Measurements from ENCODE around the gene TMEM126B. TPM values are rescaled to one million over a fixed set of nuclear protein-coding genes. Genes with fewer than 3 reads are reported as not detected.

Gene TMEM126B
- 437 and 497 TPM in 2 replicates for polyA plus RNA-seq

GRCh38 chr11:85627998-85628770, at the start of gene TMEM126B:
TMEM126B (plus strand) TSS chr11:85628593; CDS start chr11:85628608, 15 bp downstream.

GRCh38 chr11:85627332-85627997, 928 bp upstream of the TMEM126B start, which contains the start of gene DLG2:
DLG2 (minus strand) TSS chr11:85627344.

GRCh38 chr11:85647604-85648299, 19.4 kb downstream of the TMEM126B start, which contains the start of gene TMEM126A:
TMEM126A (plus strand) TSS chr11:85647967; CDS start chr11:85650256, 2,289 bp downstream.

GRCh38 chr11:85664615-85665481, 36.5 kb downstream of the TMEM126B start, which contains the start of gene CREBZF:
CREBZF (minus strand) TSS chr11:85665129; CDS start chr11:85664875, 254 bp downstream.

GRCh38 chr11:85685820-85686459, 57.5 kb downstream of the TMEM126B start, which contains the start of gene CCDC89:
CCDC89 (minus strand) TSS chr11:85686195; CDS start chr11:85686130, 65 bp downstream.

Other genes with a start within 250 kb of the TMEM126B start
- gene DLG2, start 1.2 kb upstream of the TMEM126B start, polyA plus RNA-seq, result 393 and 404 TPM in 2 replicates
- 199 and 241 TPM in 2 replicates for gene TMEM126A, start 19.4 kb downstream of the TMEM126B start, polyA plus RNA-seq
- 24.6 and 32.0 TPM in 2 replicates for gene CREBZF, start 36.5 kb downstream of the TMEM126B start, polyA plus RNA-seq
- not detected in 2 replicates for gene CCDC89, start 57.6 kb downstream of the TMEM126B start, polyA plus RNA-seq
- gene SYTL2, start 182.5 kb downstream of the TMEM126B start, polyA plus RNA-seq, result 6.2 and 16.7 TPM in 2 replicates
- not detected in 2 replicates for gene CCDC83, start 226.8 kb downstream of the TMEM126B start, polyA plus RNA-seq

Data from Purkinje cell (primary cell).